ENCODE data around the gene FOXA2.

- no peak for TF ChIP-seq POLR2A (IDR thresholded peaks at IDR 0.05; ENCODE audit: low read length)
- TF ChIP-seq GATA1 (IDR thresholded peaks at IDR 0.05; ENCODE audit: low read depth, low read length), result no peak
Observed at GRCh38 chr20:22597303-22597702, 12.9 kb upstream of the FOXA2 start.

All from erythroblast (primary cell).